Measurements from ENCODE around the gene ICAM2.

GRCh38 chr17:64032081-64032480 lies 11.6 kb upstream of the ICAM2 start:
- TF ChIP-seq CTCF (IDR thresholded peaks at IDR 0.05; ENCODE audit: insufficient read depth, low read depth, low read length), result no peak
- TF ChIP-seq EZH2 (IDR thresholded peaks at IDR 0.05; ENCODE audit: insufficient read depth, low read length), result no peak
